ENCODE data around the gene PLCB4.

The PLCB4 gene

DNA sequence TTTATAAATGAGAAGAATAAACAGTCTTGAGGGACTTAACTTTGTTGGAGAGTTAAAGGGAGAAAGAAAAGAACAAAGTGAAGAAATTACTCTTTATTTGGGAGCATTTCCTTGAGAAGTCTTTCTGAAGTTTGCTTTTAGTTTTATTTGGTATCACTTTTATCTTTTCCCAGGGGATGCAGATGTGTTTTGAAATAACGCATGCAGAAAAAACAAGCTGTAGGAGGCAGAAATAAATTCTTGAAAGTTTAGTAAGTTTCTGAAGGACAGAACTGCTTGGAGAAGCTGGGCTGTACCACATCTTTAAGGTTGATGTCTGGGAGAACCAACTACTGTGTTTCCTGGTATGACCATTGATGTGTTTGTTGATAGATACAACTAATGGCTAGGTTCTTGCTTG, 75.0 kb downstream of the PLCB4 start:
- peak; percentile 19 for DNase-seq (ENCODE audit: low read depth)
- TF ChIP-seq, protein P1, sequence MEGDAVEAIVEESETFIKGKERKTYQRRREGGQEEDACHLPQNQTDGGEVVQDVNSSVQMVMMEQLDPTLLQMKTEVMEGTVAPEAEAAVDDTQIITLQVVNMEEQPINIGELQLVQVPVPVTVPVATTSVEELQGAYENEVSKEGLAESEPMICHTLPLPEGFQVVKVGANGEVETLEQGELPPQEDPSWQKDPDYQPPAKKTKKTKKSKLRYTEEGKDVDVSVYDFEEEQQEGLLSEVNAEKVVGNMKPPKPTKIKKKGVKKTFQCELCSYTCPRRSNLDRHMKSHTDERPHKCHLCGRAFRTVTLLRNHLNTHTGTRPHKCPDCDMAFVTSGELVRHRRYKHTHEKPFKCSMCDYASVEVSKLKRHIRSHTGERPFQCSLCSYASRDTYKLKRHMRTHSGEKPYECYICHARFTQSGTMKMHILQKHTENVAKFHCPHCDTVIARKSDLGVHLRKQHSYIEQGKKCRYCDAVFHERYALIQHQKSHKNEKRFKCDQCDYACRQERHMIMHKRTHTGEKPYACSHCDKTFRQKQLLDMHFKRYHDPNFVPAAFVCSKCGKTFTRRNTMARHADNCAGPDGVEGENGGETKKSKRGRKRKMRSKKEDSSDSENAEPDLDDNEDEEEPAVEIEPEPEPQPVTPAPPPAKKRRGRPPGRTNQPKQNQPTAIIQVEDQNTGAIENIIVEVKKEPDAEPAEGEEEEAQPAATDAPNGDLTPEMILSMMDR (conservative IDR thresholded peaks at IDR 0.05; ENCODE audit: low read depth, low read length) = no peak
- H3K4me3 ChIP-seq (ENCODE audit: low read depth, low read length) = no peak overlapping the region

DNA sequence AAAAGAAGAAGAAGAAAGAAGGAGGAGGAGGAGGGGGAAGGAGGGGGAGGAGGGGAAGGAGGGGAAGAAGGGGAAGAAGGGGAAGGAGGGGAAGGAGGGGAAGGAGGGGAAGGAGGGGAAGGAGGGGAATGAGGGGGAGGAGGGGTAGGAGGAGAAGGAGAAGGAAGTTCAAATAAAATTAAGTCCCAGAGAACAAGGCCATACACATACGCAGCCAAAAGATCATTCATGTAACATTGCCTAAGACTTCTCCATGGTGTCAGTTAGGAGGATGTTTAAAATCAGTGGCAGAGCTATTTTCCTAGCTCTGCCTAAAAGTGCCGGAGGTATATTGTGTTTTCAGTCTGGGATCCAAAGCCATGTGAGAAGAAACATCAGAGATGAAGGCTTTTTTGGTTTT, 75.8 kb downstream of the PLCB4 start:
- no peak overlapping the region for H3K4me3 ChIP-seq (ENCODE audit: low read depth, low read length)
- TF ChIP-seq, protein P1 (conservative IDR thresholded peaks at IDR 0.05; ENCODE audit: low read depth, low read length) = no peak
- DNase-seq (ENCODE audit: low read depth) = no peak

DNA sequence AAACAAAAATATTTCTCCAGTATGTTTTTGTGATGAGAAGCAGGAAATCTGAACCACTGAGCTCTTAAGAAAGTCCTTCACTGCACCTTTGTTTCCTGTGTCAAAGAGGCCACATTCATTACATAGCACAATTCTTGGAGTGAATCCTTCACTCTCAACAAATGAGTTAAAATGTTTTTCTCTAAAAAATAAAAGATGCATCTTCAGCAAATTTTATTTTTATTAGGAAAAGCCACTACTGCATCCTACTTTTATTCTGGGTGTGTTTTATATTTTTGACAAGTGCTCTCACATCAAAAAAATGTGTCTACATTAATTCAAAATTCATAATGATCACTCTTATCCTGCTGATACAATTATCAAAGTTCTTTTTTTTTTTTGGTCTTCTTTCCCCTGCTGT, 76.3 kb downstream of the PLCB4 start:
- TF ChIP-seq, protein P1 (conservative IDR thresholded peaks at IDR 0.05; ENCODE audit: low read depth, low read length) = no peak
- peak; percentile 26 for DNase-seq (ENCODE audit: low read depth)

DNA sequence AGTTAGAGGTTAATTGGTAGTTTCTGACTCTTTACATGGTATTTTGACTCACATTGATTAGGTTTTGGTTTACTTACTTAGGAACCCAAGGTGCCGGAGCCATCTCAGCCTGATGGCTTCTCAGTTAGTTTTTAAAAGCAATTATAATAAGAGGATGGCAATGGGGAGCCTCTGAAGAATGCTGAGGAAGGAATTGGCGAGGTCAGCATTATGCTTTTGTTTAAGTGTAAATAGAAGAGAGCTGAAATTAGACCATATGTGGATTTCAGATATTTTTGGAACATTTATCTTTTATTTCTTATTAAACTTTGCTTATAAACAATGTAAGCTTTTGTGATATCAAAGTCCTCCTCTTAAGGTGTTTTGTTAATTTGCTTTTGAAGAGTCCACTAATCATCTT, 77.8 kb downstream of the PLCB4 start:
- TF ChIP-seq, protein P1 (conservative IDR thresholded peaks at IDR 0.05; ENCODE audit: low read depth, low read length) = no peak
- no peak overlapping the region for H3K4me3 ChIP-seq (ENCODE audit: low read depth, low read length)
- no peak for DNase-seq (ENCODE audit: low read depth)

More for the DNA sequence above, 76.3 kb downstream of the PLCB4 start:
- no peak overlapping the region for H3K4me3 ChIP-seq (ENCODE audit: low read depth, low read length)

DNA sequence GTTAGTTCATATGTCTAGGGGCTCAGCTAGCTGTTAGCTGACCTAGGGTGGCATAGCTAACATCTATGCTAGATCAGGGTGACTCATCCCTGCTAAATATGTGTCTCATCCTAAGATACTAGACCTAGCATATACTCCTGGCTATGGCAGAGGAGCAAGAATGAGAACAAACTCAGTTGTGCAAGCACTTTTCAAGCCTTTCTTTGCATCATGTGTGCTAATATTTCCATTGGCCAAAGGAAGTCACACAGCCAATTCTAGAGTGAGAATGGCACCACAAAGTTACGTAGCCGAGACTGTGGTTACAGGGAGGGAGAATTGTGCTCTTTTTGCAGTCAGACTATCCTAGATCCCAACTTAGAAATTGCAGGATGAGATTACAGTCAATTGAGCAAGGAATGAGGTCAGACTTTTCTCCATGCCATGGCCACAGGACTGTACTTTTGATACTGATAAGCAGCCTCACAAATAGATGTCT, 78.7 kb downstream of the PLCB4 start:
- TF ChIP-seq, protein P1 (conservative IDR thresholded peaks at IDR 0.05; ENCODE audit: low read depth, low read length) = no peak
- DNase-seq (ENCODE audit: low read depth) = peak; percentile 39
- H3K4me3 ChIP-seq (ENCODE audit: low read depth, low read length) = no peak overlapping the region

DNA sequence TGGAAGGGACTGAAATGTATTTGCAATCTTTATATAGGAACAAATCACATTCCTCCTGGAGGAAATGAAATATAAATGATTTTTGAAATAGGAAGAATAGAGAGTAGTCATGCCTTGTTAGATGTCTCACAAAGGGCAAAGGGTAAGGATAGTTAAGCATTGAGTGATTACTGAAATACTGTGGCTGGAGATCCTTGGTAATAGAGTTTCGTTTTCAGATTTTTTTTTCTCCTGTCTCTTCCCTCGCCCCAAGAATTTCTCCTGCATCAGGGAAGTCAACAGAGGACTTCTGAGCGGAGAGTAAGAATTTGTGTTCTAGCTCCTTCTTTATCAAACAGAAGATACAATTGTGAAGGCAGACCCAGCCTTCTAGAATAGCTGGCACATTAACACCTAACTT, 79.4 kb downstream of the PLCB4 start:
- TF ChIP-seq, protein P1 (conservative IDR thresholded peaks at IDR 0.05; ENCODE audit: low read depth, low read length) = no peak
- no peak overlapping the region for H3K4me3 ChIP-seq (ENCODE audit: low read depth, low read length)
- DNase-seq (ENCODE audit: low read depth) = no peak

DNA sequence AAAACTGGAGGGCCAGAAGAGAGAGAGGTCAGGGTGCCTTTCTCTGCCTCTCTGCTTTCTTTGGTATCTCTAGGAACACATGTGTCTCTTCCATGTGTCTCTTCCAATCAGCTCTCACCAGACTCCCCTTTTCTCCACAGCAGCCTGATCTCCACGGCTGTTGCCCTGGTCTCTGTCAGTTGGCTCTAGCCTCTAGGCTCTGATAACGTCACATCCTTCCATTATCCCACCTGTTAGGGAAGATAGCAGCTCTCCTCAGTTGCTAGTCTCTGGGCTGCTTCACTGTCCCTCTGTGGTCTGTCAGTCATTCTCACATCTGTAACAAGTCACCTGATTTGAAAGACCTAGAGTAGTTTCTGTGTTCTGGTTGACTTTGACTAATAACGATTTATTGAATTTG, 80.2 kb downstream of the PLCB4 start:
- no peak for DNase-seq (ENCODE audit: low read depth)
- no peak overlapping the region for H3K4me3 ChIP-seq (ENCODE audit: low read depth, low read length)
- TF ChIP-seq, protein P1 (conservative IDR thresholded peaks at IDR 0.05; ENCODE audit: low read depth, low read length) = no peak

Measured in choroid plexus epithelial cell (primary cell).